Stromal cell of bone marrow (primary cell): ENCODE data around the gene FOXJ3.

Experiments
- DNase-seq: peaks from one replicate; pipeline ENCODE4 v3.0.0-alpha.2; 2012; ENCODE audit warnings: low read depth

FOXJ3 gene

GRCh38 chr1:42189931-42190853, 144.8 kb downstream of the FOXJ3 start:
- DNase-seq: no peak

GRCh38 chr1:42186152-42186551, 148.9 kb downstream of the FOXJ3 start:
- peak; percentile 71 for DNase-seq

- DNase-seq: no peak
Measured at GRCh38 chr1:42184616-42185015, 150.4 kb downstream of the FOXJ3 start.

GRCh38 chr1:42183957-42184268, 151.1 kb downstream of the FOXJ3 start:
- DNase-seq: no peak

- DNase-seq: no peak
Measured at GRCh38 chr1:42183210-42183956, 151.7 kb downstream of the FOXJ3 start.

- no peak for DNase-seq
Measured at GRCh38 chr1:42181687-42182086, 153.3 kb downstream of the FOXJ3 start.

- DNase-seq: no peak
Measured at GRCh38 chr1:42179900-42180329, 155.1 kb downstream of the FOXJ3 start.

- peak; percentile 34 for DNase-seq
Measured at GRCh38 chr1:42179275-42179674, 155.8 kb downstream of the FOXJ3 start.

GRCh38 chr1:42178249-42178648, 156.8 kb downstream of the FOXJ3 start:
- DNase-seq: no peak

GRCh38 chr1:42177541-42177981, 157.5 kb downstream of the FOXJ3 start:
- DNase-seq: peak; percentile 72

- peak; percentile 14 for DNase-seq
Measured at GRCh38 chr1:42176902-42177519, 158.0 kb downstream of the FOXJ3 start.

GRCh38 chr1:42175314-42176054, 159.6 kb downstream of the FOXJ3 start:
- DNase-seq: no peak

- no peak for DNase-seq
Measured at GRCh38 chr1:42173961-42174735, 160.9 kb downstream of the FOXJ3 start.

GRCh38 chr1:42173155-42173933, 161.7 kb downstream of the FOXJ3 start:
- DNase-seq: peak; percentile 17

GRCh38 chr1:42172381-42173133, 162.5 kb downstream of the FOXJ3 start:
- no peak for DNase-seq

- DNase-seq: no peak
Measured at GRCh38 chr1:42171679-42172266, 163.3 kb downstream of the FOXJ3 start.

GRCh38 chr1:42170779-42171621, 164.0 kb downstream of the FOXJ3 start:
- no peak for DNase-seq

- DNase-seq: no peak
Measured at GRCh38 chr1:42168763-42169162, 166.3 kb downstream of the FOXJ3 start.

- DNase-seq: no peak
Measured at GRCh38 chr1:42168391-42168670, 166.7 kb downstream of the FOXJ3 start.
